Glutamatergic neuron (in vitro differentiated cells): ENCODE results near the gene MFNG. TPM values are rescaled to one million over a fixed set of nuclear protein-coding genes. Genes with fewer than 3 reads are reported as not detected.

Source experiments
- DNase-seq: peaks from one replicate; pipeline ENCODE4 v3.0.0; 2022
- H3K27ac Mint-ChIP-seq: one replicate; pipeline ENCODE4 v1.8.0; 2020; ENCODE audit warnings: mild to moderate bottlenecking, mixed read lengths, inconsistent platforms; ENCODE audit not compliant: unreplicated experiment
- H3K27me3 Mint-ChIP-seq: one replicate; pipeline ENCODE4 v1.8.0; 2020; ENCODE audit warnings: mild to moderate bottlenecking, moderate library complexity, mixed read lengths, inconsistent platforms; ENCODE audit not compliant: unreplicated experiment
- H3K36me3 Mint-ChIP-seq: one replicate; pipeline ENCODE4 v1.8.0; 2020; ENCODE audit warnings: mild to moderate bottlenecking, mixed read lengths, inconsistent platforms; ENCODE audit not compliant: unreplicated experiment
- H3K4me1 Mint-ChIP-seq: one replicate; pipeline ENCODE4 v1.8.0; 2020; ENCODE audit warnings: mild to moderate bottlenecking, low read depth, mixed read lengths, inconsistent platforms; ENCODE audit not compliant: unreplicated experiment
- H3K4me3 Mint-ChIP-seq: one replicate; pipeline ENCODE4 v1.8.0; 2020; ENCODE audit warnings: mild to moderate bottlenecking, mixed read lengths, inconsistent platforms; ENCODE audit not compliant: unreplicated experiment
- H3K9me3 Mint-ChIP-seq: one replicate; pipeline ENCODE4 v1.8.0; 2020; ENCODE audit warnings: mild to moderate bottlenecking, moderate library complexity, mixed read lengths, inconsistent platforms; ENCODE audit not compliant: unreplicated experiment
- total RNA-seq: library from RNA; stranded (reverse); fragmentation: NEBNext Ultra II Directional; extraction: Animal tissue kit (Norgen Biotek cat#: 25700); gene quantifications from one replicate; pipeline ENCODE4 v1.2.1, GENCODE V29; 2021; ENCODE audit not compliant: unreplicated experiment
- TF ChIP-seq, protein P1 (sequence below): fragments of 200-600 bp; sonication (generic); IDR thresholded peaks from one replicate; pipeline ENCODE4 v1.5.0; 2021; ENCODE audit not compliant: partially characterized antibody, unreplicated experiment

MFNG gene
- total RNA-seq, 1 donor from 2014 or later, result 61.1 TPM

DNA sequence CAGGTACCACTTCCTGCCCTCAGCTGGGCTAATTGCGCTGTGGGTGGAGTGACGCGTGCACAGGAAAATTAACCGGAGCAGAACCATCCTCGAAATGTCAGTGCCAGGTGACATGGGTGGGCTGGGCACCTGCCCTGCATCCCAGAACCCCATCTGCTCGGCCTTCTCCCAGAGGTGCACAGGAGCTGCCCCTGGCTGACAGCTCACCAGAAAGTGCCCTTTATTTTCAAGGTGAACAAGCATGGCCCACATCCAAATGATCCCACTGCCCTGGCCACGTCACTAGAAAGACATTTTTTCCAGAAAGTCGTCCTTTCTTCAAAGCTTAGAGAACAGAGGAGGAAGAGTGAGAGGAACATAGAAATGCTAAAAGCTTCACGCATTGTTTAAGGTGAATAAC lies 54.8 kb downstream of the MFNG start:
- Mint-ChIP-seq H3K4me3 (no peak overlapping the region), H3K27ac (no peak overlapping the region), H3K4me1 (peaks cover 44% of the 10 kb centered on the region), H3K36me3 (no peaks in the 10 kb centered on the region), H3K9me3 (peaks cover 17% of the 10 kb centered on the region), H3K27me3 (peaks cover 24% of the 10 kb centered on the region)
- TF ChIP-seq, protein P1, sequence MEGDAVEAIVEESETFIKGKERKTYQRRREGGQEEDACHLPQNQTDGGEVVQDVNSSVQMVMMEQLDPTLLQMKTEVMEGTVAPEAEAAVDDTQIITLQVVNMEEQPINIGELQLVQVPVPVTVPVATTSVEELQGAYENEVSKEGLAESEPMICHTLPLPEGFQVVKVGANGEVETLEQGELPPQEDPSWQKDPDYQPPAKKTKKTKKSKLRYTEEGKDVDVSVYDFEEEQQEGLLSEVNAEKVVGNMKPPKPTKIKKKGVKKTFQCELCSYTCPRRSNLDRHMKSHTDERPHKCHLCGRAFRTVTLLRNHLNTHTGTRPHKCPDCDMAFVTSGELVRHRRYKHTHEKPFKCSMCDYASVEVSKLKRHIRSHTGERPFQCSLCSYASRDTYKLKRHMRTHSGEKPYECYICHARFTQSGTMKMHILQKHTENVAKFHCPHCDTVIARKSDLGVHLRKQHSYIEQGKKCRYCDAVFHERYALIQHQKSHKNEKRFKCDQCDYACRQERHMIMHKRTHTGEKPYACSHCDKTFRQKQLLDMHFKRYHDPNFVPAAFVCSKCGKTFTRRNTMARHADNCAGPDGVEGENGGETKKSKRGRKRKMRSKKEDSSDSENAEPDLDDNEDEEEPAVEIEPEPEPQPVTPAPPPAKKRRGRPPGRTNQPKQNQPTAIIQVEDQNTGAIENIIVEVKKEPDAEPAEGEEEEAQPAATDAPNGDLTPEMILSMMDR, result no peak
- no peak for DNase-seq

DNA sequence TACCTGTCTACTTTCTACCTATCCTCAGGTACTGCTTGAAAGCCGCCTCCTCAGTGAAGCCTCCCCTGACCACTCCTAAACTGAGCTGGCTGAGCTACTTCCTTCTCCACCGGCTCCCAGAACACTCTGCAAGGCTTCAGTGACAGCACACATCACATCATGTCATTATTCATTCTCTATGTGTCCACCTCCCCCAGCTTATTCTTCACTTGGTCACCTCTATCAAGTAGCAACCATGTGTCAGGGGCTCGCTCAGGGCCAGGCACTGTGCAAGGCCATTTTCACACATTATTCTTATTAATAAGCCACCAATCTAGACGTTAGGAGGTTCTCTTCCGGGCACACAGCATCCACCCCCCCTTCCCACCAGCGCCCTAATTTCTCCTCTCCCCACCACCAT lies 55.2 kb downstream of the MFNG start:
- Mint-ChIP-seq H3K4me3 (peak overlapping the region; percentile 22), H3K9me3 (peaks cover 21% of the 10 kb centered on the region), H3K4me1 (peaks cover 46% of the 10 kb centered on the region), H3K27ac (no peak overlapping the region), H3K27me3 (peaks cover 24% of the 10 kb centered on the region), H3K36me3 (no peaks in the 10 kb centered on the region)
- DNase-seq, result no peak
- TF ChIP-seq, protein P1, result no peak

- peaks cover 45% of the 10 kb centered on the region for H3K4me1 Mint-ChIP-seq
- H3K36me3 Mint-ChIP-seq, result no peaks in the 10 kb centered on the region
- H3K27me3 Mint-ChIP-seq, result peaks cover 22% of the 10 kb centered on the region
- DNase-seq, result peak; percentile 77
- TF ChIP-seq, protein P1, result peak; percentile 75
- H3K27ac Mint-ChIP-seq, result peak overlapping the region; percentile 43
- H3K9me3 Mint-ChIP-seq, result peaks cover 16% of the 10 kb centered on the region
- H3K4me3 Mint-ChIP-seq, result peak overlapping the region; percentile 6
These were observed 57.3 kb downstream of the MFNG start for GRCh38 chr22:37428649-37429586.

DNA sequence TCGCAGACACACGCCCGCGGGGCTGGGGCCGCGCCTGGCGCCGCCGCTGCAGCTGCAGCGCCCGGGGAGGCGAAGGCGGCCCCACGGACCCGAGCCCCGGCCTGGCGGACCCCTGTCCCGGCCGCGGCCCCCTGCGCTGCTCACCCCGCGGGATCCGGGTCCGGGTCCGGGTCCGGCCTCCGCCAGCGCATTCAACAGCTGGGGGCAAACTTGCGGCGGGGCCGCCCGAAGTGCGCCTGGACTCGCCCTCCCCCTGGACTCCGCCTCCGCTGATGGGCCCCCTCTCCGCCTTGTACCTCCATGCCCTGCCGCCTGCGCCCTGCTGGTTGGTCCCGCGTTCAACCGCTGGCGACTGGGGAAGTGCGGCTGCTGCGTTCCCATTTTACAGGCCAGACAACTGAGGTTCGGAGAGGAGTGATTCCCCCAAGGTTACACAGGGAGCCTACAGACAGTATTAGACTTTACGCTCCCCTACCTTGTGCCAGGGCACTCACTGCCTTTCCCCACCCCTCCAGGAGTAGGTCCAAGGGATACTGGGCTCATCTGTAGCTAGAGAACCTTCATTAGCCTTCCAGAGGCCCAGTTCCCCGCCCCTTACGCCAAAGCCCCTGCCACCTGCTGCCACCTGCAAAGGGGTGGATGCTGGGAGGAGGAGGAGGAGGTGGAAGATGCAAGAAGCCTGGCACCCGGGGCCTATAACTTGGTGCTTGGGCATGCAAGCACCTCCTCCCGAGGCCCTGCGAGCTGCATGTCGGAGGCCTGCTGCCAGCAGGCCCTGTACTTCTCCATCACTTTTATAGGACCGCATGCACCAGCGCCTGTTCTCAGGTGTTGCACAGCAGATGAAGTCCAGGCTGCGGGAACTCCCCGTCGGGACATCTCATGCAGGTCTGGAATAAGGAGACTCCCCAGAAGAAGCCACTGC lies 58.2 kb downstream of the MFNG start:
- Mint-ChIP-seq H3K4me1 (peaks cover 39% of the 10 kb centered on the region), H3K27me3 (peaks cover 19% of the 10 kb centered on the region), H3K4me3 (peak overlapping the region; percentile 20), H3K36me3 (no peaks in the 10 kb centered on the region), H3K9me3 (peaks cover 16% of the 10 kb centered on the region), H3K27ac (no peak overlapping the region)
- TF ChIP-seq, protein P1, result no peak
- DNase-seq, result no peak
